ENCODE measurements around the gene RAPGEF1. TPM values are rescaled to one million over a fixed set of nuclear protein-coding genes. Genes with fewer than 3 reads are reported as not detected.

Gene RAPGEF1
- total RNA-seq, 1 experiment from 2014 or later, result 55.6 TPM

DNA sequence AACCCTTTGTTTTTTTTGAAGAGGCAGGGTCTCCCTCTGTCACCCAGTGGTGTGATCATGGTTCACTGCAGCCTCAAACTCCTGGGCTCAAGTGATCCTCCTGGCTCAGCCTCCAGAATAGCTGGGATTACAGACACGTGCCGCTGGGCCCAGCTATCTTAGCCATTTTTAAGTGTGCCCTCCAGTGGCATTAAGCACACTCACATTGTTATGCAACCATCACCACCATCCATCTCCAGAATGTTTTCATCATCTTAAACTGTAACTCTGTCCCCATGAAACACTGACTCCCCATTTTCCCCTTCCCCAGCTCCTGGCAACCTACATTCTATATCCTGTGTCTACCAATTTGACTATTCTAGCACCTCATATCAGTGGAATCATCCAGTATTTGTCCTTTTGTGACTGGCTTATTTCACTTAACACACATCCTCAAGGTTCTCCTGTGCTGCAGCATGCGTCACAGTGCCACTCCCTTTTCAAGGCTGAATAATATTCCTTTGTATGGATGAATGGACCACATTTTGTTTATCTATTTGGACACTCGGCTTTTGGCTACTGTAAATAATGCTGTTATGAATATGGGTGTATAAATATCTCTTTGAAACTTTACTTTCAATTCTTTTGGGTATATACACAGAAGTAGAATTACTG lies 12.5 kb upstream of the RAPGEF1 start:
- no peak overlapping the region for H3K23ac ChIP-seq (ENCODE audit: insufficient read length, low read depth, low read length)
- no peak overlapping the region for H2BK120ac ChIP-seq (ENCODE audit: low read depth, low read length, poor library complexity, severe bottlenecking)
- H3K27me3 ChIP-seq (ENCODE audit: insufficient read depth, low read length), result no peaks in the 10 kb centered on the region
- DNase-seq, result no peak
- H3K27ac ChIP-seq (ENCODE audit: insufficient read length, low read depth, low read length), result no peak overlapping the region
- H3K23me2 ChIP-seq (ENCODE audit: insufficient read length, low read depth, low read length, poor library complexity, severe bottlenecking), result no peaks in the 10 kb centered on the region
- no peak overlapping the region for H4K91ac ChIP-seq (ENCODE audit: insufficient read length, low read depth, low read length)
- H3K56ac ChIP-seq (ENCODE audit: insufficient read length, low read depth, low read length), result no peak overlapping the region
- H3K79me1 ChIP-seq (ENCODE audit: insufficient read depth, low read depth, low read length, poor library complexity, severe bottlenecking), result no peaks in the 10 kb centered on the region
- H2BK5ac ChIP-seq (ENCODE audit: insufficient read length, low read length), result no peak overlapping the region
- no peak overlapping the region for H3K18ac ChIP-seq (ENCODE audit: insufficient read length, low read depth, low read length)
- no peak overlapping the region for H3K4me2 ChIP-seq (ENCODE audit: insufficient read depth, insufficient read length, low read length)
- H3K79me2 ChIP-seq (ENCODE audit: insufficient read depth, low read length), result no peaks in the 10 kb centered on the region
- H2BK12ac ChIP-seq (ENCODE audit: insufficient read length, low read depth, low read length), result no peak overlapping the region
- H2BK20ac ChIP-seq (ENCODE audit: low read depth, low read length, poor library complexity, severe bottlenecking), result no peak overlapping the region
- H2AK5ac ChIP-seq (ENCODE audit: insufficient read length, low read length), result no peak overlapping the region
- Mint-ChIP-seq H3K9me3 (no peaks in the 10 kb centered on the region; a peak in 2 of 5 replicates), H3K4me3 (no peak overlapping the region), H3K27ac (no peak overlapping the region), H3K27me3 (ENCODE audit: low read depth) (no peaks in the 10 kb centered on the region; the same call in none of the 2 replicates), H3K4me1 (peaks cover 8 to 15% of the 10 kb centered on the region in 2 experiments), H3K36me3 (ENCODE audit: insufficient read depth in 1 of 3, low read depth in 3 of 3) (no peaks in the 10 kb centered on the region)
- H3K4ac ChIP-seq (ENCODE audit: low read depth, low read length), result no peak overlapping the region
- H3K9me3 ChIP-seq (ENCODE audit: control insufficient read depth, low read depth, low read length), result no peaks in the 10 kb centered on the region
- H4K20me1 ChIP-seq (ENCODE audit: control insufficient read depth, insufficient read depth, insufficient read length), result no peaks in the 10 kb centered on the region
- H3K9ac ChIP-seq (ENCODE audit: extremely low read depth, insufficient read length, low read length), result no peak overlapping the region
- WGBS (ENCODE audit: extremely low coverage, insufficient read length, low lambda C conversion rate), result no CpG with 5 or more reads among the region's 4 CpGs
- H4K8ac ChIP-seq (replicated peaks; ENCODE audit: insufficient read length, low read depth, low read length), result no peak overlapping the region
- no peak overlapping the region for H4K5ac ChIP-seq (ENCODE audit: insufficient read length, low read depth, low read length)
- H2AFZ ChIP-seq (ENCODE audit: low read length), result no peak overlapping the region
- H3T11ph ChIP-seq (ENCODE audit: low read length), result no peak overlapping the region
- TF ChIP-seq, protein P1, sequence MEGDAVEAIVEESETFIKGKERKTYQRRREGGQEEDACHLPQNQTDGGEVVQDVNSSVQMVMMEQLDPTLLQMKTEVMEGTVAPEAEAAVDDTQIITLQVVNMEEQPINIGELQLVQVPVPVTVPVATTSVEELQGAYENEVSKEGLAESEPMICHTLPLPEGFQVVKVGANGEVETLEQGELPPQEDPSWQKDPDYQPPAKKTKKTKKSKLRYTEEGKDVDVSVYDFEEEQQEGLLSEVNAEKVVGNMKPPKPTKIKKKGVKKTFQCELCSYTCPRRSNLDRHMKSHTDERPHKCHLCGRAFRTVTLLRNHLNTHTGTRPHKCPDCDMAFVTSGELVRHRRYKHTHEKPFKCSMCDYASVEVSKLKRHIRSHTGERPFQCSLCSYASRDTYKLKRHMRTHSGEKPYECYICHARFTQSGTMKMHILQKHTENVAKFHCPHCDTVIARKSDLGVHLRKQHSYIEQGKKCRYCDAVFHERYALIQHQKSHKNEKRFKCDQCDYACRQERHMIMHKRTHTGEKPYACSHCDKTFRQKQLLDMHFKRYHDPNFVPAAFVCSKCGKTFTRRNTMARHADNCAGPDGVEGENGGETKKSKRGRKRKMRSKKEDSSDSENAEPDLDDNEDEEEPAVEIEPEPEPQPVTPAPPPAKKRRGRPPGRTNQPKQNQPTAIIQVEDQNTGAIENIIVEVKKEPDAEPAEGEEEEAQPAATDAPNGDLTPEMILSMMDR (conservative IDR thresholded peaks at IDR 0.05), result no peak
- no peak overlapping the region for H2BK15ac ChIP-seq (ENCODE audit: low read depth, low read length)
- no peaks in the 10 kb centered on the region for H3K4me1 ChIP-seq (ENCODE audit: insufficient read depth, low read length)
- H3K14ac ChIP-seq (ENCODE audit: insufficient read depth, low read length), result no peak overlapping the region

All from H9 (cell line).